HG02885 (cell line): Measurements from ENCODE around the gene NWD2.

Experiments
- ATAC-seq: cut with Tn5 transposase; IDR thresholded peaks from one replicate; pipeline ENCODE4 v1.9.1; 2021; ENCODE audit warnings: mild to moderate bottlenecking; ENCODE audit not compliant: unreplicated experiment, poor library complexity

NWD2 gene

DNA sequence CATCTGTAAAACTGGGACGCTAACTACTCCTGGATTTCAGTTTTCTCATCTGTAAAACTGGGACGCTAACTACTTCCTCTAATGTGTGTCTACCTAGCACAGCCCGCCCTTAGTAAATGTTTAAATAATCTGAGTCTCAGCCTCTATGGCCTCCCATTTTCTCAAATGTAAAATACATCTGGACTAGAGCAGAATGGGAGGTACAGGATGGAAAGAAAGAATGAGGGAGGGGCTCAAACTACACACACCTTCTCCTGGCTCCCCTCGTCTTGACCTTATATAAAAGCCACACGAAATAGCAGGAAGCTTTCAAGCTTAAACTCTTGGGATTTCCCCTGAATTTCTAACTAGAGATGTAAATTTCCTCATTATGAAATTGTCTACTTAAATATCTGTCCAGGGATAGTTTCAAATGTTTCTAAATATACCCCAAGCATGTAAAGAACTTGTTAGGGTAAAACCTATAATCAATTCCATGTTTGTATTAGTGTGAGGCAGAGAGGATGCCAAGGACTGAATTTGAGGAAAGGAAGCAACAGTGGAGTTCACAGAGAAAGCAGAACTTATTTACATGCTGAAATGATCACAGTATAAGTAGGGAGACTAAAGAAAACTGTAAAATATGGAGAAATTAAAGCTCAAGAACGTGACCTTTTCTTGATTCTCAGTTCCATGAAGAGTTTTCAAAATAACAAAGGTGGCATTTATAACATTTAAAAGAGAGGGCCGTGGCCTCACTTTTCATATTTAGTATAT is 220.0 kb downstream of the NWD2 start:
- ATAC-seq = no peak

DNA sequence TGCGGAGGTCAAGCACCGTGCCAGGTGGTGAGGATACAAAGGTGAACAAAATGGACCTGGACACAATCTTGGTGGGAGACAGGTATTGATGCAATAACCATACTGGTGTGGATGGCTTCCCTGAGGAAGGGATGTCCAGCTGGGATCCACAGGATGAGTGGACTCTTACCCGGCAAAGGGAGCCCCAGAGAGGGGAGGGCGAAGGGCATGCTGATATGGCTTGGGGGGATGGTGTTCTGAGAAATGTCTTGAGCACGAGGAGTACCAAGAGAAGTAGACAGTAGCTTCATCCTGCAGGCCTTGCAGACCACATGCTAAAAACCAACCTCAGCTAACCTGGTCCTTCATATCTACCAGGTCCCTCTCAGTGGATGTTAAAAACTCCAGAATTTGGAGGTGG is 220.8 kb downstream of the NWD2 start:
- no peak for ATAC-seq

DNA sequence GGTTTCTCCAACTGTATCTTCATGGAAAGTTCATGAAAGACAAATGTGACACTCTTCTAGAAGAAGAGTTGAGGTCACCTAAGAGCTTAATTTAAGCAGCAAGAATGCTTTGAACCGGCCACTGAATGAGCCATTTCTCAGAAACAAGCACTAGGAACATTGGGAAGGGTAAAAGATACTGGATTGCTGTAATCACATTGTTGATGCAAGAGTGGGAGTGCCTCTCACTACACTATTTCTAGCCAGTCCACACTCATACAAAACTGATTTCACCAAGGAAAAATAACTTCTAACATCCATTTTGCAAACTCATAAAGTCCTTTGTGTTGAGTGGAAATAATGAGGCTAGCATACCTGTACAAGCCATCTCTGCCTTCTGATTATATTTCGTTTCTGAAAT is 221.3 kb downstream of the NWD2 start:
- no peak for ATAC-seq

DNA sequence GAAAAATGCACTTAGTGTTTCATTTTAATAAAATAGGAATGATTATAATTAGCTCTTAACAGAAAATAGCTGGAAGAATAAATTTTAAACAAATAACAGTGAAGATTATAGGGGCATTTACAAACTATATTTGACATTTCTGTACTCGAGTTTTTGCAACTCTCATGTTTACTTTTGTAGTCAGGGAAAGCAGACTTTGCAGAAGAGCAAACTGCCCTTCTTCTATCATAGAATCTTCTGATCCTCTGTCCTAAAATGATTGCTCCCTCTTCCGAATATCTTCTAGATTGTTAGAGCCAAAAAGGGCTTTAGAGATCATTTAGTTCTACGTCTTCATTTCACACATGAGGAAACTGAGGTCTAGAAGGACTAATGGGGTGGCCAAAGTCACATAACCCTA is 222.7 kb downstream of the NWD2 start:
- ATAC-seq = no peak

DNA sequence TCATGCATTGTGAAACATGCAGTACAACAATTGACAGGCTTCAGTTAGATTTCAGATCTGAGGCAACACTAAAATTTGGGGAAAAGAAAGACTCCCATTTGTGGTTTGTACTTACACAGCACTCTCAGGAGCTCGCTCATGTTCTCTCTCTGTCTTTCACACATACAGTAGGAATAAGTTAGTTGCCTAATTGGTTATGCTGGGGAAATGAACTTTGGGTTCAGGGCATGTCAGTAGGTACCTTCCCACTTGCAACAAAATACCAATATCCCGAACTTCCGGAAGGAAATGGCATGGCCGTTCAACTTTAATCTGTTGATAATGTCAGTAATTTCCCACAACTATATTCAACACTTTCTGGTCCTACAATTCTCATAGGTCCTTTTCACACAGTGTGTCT is 223.3 kb downstream of the NWD2 start:
- ATAC-seq = no peak

DNA sequence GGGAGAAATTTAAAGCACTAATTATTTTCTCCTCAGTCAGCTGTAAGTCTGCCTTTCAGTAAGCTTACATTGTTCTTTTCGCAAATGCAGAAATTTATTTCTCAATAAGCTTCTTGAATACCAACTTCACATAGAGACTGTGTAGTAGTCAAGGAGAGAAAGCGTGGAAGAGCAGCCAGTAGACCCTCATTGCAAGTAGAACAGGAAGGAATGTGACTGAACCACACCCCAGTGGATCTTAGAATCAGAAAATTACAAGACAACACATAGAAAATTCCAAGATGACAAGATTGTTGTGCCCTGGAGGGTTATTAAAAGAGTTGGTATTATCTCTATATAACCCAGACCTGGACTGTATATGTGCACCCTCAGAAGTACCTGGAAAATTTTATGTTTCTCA is 224.7 kb downstream of the NWD2 start:
- no peak for ATAC-seq

DNA sequence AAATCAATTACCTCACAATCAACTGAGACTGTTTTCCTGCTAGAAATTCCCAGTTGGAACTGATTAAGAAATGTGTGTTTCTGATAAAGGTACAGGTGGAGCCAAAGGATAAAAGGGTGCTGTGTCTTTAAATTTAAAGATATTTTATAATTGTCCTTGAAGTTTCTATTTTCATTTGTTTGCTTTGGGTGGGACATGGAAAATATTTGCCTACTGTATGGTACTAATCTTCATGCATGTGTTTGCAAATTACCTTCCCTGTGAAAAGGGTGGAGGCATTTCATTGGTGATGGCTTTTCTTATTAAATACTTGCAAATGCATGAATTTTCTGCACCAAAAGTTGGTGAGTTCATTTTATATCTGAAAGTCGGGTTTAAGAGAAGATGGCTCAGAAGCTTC is 225.7 kb downstream of the NWD2 start:
- ATAC-seq = no peak

DNA sequence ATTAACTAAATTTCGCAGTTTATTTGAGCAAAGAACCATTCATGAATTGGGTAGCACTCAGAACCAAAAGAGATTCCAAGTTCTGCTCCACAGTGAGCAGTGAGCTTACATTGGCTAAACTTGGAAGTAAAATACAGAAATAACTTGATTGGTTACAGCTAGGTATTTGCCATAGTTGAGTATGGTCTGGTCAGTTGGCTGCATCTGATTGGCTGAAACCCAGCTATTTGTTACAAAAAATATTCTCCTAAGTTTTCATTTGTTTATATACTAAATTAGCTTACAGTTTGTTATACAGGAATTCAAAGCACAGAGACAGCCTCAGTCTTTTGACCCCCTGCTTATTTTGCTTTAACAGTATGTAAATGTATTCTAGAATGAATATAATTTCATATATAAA is 226.6 kb downstream of the NWD2 start:
- no peak for ATAC-seq

DNA sequence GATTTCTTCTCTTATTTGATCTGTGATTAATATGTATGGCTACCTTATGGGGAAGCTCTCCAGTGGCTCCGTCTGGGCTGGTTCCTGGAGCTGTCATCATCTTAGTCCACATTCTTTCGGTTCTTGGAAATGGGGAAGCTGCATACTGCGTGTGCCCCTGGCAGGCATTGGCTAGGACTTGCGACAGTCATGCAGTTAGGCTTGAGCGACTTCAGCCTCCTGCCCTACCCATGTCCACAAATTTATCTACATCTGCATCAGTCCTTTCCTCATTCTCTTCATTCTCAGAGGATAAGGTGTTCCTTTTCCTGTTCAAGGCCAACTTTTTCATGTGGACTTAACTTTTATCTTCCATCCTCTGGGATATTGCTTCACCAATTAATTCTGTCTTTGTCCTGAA is 227.4 kb downstream of the NWD2 start:
- ATAC-seq = no peak

DNA sequence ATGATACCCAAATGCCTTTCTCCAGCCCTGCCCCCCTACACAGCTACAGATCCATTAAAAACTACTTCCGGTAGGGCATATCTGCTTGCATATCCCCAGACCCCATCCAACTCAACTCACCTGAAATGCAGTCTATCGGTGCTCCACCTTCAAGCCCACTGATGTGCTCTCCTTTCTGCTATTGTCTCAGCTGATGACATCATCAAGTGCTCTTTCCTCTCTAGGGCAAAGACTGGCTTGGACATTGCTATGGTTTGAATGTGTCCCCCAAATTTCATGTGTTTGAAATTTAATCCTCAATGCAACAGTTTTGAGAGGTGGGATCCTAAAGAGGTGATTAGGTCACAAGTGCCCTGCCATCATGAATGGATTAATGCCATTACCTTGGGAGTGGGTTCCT is 229.3 kb downstream of the NWD2 start:
- no peak for ATAC-seq

DNA sequence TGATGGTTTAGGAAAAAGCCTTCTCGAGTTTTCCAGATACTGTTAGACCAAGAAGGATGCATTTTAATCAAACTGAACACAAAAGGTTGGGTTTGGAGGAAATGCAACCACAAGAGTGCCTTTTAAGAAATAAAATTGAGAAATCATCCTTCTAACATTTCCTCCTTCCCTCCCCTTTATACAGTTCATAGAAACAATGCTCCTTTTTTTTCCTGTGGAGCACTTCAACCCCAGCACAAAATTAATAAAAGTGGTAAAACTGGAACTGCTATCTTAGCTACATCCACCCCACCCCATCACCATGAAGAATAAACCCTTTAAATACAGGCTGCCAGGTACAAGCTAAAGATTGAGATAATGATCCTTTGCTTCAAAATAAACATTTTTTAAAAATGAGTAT is 230.5 kb downstream of the NWD2 start:
- ATAC-seq = no peak

DNA sequence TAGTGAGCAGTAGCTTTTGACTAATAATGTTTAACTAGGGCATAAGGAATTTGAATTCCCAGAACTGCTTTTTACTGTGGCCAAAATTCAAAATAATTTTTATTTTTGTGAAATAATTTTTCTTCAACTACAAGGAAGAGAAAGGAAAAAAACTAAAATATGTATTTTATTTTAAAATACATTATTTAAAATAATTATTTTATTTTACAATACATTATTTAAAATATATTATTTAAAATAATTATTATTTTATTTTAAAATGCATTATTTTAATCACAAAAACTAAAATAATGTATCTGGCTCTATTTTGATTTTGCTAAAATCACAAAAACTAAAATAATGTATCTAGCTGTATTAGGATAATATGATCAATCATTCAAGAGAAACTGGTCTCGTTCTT is 231.2 kb downstream of the NWD2 start:
- no peak for ATAC-seq

DNA sequence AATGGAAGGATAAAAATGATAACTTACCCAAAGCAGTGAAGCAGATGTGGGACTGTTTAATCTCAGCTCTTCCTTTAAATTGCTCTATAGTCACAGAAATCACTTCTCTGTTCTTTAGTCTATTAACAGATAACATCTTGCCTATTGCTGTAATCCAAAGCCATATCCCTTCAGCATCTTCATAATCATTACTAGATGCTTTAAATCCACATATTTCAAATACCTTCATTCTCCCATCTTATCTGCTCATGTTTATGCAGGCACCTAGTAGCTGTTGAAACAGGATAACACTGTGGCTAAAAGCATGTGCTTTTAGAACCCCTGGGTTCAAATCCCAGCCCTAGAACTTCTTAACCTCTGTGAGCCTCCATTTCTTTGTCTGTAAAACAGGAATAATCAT is 231.7 kb downstream of the NWD2 start:
- ATAC-seq = no peak

DNA sequence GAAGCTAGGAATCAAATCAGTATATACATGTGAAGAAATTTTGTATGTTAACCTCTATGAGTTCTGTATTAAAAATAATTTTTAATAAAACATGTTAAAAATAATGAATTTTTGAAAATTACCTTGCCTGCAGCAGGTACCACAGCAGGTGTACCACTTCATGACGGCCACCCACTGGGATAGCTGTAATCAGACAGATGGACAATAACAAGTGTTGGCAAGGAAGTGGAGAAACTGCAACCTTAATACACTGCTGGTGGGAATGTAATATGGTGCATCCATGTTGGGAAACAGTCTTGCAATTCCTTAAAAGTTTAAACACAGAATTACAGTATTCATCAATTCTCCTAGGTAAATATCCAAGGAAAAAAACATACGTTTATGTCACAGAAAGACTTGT is 232.1 kb downstream of the NWD2 start:
- ATAC-seq = no peak

DNA sequence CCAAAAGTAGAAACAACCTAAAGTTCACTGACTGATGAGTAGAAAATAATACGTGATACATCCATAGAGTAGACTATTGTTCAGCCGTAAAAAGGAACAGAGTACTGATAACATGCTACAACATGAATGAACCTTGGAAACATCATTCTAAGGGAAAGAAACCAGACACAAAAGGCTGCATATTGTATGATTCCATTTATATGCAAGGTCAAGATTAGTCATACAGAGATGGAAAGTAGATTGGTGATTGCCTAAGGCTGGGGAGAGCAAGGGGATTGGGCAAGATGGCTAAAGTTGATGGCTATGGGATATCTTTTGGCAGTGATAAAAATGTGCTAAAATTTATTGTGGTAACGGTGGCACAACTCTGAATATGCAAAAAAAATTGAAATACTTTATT is 232.6 kb downstream of the NWD2 start:
- ATAC-seq = no peak

DNA sequence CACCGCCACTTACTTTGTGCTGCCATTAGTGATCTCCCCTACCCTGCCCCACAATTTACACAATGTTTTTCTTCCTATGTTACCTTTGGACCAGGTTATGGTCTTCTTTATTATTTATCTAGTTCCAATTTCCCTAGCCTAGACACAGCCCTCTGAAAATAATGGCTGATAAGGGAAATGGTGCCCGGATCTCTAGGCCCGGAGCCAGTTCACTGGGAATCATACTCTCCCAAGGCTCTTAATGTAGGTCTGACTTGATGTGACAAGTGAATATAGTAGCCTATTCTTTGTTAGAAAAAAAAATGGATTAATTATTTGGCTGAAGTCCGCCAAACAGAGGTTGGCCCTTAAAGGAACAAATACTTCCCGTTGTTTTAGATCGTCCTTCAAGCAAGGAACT is 233.6 kb downstream of the NWD2 start:
- no peak for ATAC-seq

DNA sequence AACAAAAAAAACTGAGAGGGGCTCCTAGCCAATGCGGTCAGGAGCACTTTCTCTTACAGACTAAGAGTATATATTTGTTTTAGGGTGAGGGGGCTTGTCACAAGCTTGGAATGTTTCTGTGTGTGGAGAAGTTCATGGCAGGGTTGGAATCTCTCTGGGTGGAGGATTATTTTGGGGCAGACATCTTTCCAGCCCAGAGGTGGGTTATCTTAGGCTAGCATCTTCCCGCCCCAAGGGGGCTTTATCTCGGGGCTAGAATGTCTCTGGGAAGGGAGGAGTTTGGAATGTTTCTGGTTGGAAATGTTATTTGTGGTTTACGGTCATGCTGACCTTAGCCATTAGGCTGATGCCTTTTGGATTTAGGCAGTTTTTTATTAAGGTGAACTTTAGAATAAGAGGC is 236.0 kb downstream of the NWD2 start:
- ATAC-seq = no peak

DNA sequence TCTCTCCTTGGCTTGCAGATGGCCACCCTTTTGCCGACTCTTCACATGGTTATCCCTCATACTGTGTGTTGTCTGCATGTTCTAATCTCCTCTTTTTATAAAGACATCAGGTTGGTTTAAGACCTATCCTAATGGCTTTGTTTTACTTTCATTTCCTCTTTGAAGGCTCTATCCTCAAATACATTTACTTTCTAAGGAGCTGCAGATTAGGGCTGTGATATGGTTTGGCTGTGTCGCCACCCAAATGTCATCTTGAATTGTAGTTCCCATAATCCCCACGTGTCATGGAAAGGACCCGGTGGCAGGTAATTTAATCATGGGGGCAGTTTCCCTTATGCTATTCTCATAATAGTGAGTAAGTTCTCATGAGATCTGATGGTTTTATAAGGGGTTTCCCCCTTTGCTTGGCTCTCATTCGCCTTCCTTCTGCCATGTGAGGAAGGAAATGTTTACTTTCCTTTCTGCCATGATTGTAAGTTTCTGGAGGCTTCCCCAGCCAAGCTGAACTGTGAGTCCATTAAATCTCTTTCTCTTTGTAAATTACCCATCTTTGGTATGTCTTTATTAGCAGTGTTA is 237.1 kb downstream of the NWD2 start:
- ATAC-seq = no peak

DNA sequence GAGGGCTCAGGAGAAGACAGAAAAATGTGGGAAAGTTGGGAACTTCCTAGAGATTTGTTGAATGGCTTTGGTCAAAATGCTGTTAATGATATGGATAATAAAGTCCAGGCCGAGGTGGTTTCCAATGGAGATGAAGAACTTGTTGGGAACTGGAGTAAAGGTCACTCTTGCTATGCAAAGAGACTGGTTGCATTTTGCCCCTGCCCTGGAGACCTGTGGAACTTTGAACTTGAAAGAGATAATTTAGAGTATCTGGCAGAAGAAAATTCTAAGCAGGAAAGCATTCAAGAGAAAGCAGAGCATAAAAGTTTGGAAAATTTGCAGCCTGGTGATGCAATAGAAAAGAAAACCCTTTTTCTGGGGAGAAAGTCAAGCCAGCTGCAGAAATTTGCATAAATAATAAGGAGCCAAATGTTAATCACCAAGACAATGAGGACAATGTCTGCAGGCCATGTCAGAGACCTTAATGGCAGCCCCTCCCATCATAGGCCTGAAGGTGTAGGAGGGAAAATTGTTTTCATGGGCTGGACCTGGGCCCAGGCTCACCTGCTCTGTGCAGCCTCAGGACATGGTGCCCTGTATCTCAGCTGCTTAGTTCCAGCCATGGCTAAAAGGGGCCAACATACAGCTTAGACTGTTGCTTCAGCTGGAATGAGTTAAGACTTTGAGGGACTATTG is 237.8 kb downstream of the NWD2 start:
- no peak for ATAC-seq

DNA sequence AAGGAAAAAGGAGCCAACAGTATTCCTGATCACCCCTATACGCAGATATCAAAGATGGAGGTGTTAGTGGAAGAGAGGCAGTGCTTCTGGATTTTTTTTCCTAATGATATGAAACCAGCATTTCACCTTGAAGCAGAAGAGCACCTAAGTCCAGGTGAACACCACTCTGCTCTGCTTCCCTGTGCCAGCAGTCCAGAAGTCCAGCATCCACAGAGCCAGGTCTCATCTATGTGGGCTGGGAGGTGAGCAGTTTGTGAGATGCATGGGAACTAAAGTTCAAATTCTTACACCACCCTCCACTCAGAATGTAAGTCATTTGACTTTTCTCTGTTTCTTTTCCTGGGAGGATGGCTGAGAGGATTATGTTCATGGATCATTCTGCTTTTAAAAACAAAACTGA is 239.1 kb downstream of the NWD2 start:
- ATAC-seq = no peak

DNA sequence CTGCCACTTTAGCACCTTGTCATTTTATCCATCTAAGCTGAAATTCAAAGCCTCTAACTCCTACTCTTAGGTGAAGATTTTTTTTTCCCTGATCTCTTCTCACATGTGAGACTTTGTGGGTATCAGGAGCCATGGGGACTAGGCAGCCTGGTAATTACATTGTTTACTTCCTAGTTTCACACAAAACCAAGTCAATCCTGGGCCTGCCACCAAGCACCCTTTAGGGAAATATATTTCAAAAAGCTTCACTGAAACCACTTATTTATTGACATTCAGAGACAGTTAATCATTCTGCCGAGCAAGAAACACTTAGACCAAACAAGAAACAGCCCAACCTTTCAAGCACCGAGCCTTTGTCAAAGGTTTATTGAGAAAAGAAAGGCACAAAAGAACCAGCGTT is 241.6 kb downstream of the NWD2 start:
- ATAC-seq = no peak

DNA sequence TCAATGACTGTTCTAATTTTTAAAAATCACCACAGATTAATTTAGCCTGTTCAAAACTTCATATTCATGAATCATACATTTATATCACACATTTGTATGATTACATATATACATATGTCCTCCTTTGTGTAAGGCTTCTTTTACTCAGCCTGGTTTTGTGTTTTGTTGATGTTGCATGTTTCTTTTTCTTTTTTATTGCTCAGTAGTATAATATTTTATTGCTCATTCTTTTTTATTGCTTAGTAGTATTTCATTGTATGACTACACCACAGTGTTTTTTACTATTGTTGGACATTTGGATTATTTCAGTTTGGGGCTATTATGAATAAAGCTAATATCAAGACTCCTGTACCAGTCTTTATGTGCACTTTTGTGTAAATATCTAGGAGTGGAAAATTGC is 243.1 kb downstream of the NWD2 start:
- no peak for ATAC-seq
